ENCODE measurements around the gene FNDC3A. TPM values are rescaled to one million over a fixed set of nuclear protein-coding genes. Genes with fewer than 3 reads are reported as not detected.

Gene FNDC3A
- total RNA-seq, 1 experiment from 2014 or later, result 61.4 TPM

DNA sequence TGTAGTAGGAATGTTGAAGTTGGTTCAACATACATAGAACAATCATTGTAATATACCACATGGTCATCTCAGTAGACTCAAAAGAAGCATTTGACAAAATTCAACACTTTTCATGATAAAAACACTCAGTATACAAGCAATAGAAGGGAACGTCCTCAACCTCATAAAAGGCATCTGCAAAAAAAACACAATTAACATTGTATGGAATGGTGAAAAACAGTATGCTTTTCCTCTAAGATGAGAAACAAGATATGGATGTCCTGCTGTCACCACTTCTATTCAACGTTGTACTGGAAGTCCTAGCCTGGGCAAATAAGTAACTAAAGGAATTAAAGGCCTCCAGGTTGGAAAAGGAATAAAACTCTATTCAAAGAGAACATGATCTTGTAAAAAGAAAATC is 54.5 kb downstream of the FNDC3A start:
- Mint-ChIP-seq H3K4me3 (ENCODE audit: unreplicated experiment) (no peak overlapping the region), H3K27ac (ENCODE audit: low read depth, unreplicated experiment) (no peak overlapping the region), H3K9me3 (ENCODE audit: unreplicated experiment) (no peaks in the 10 kb centered on the region), H3K27me3 (ENCODE audit: insufficient read depth, unreplicated experiment) (no peaks in the 10 kb centered on the region), H3K36me3 (ENCODE audit: insufficient read depth, unreplicated experiment) (peaks cover 5% of the 10 kb centered on the region), H3K4me1 (ENCODE audit: insufficient read depth, unreplicated experiment) (peaks cover 9% of the 10 kb centered on the region)
- ChIA-PET POLR2A (no interaction called here), CTCF (interaction anchor here (0.6 kb wide), 1 partner anchor 17 kb away, joined by 3 read pairs; no protein-coding TSS in a partner anchor)
- BruUV-seq (replicated peaks), result no TSS peak
- intact Hi-C loops (cut with micrococcal nuclease), result no loop called here
- TF ChIP-seq, protein P1, sequence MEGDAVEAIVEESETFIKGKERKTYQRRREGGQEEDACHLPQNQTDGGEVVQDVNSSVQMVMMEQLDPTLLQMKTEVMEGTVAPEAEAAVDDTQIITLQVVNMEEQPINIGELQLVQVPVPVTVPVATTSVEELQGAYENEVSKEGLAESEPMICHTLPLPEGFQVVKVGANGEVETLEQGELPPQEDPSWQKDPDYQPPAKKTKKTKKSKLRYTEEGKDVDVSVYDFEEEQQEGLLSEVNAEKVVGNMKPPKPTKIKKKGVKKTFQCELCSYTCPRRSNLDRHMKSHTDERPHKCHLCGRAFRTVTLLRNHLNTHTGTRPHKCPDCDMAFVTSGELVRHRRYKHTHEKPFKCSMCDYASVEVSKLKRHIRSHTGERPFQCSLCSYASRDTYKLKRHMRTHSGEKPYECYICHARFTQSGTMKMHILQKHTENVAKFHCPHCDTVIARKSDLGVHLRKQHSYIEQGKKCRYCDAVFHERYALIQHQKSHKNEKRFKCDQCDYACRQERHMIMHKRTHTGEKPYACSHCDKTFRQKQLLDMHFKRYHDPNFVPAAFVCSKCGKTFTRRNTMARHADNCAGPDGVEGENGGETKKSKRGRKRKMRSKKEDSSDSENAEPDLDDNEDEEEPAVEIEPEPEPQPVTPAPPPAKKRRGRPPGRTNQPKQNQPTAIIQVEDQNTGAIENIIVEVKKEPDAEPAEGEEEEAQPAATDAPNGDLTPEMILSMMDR (IDR thresholded peaks at IDR 0.05; ENCODE audit: unreplicated experiment), result no peak
- no peak for DNase-seq (ENCODE audit: unreplicated experiment)

DNA sequence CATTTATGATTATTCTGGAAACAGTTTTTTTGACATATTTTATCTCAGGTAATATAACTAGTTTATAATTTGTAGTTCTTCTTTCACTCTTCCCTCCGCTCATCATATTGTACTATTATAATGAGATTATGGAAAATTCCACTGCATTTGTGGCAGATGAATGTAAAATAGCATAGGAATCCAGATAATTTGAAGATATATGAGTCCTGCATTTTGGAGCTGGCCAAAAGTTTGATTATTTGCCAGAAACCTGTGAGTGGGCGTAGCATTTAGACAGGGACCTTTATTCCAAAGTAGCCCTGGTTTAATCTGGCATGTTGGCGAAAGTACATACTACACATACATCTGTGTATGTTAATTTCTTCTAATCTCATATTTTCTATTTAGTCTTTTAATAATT is 65.2 kb downstream of the FNDC3A start:
- ChIA-PET POLR2A (no interaction called here), CTCF (no interaction called here)
- intact Hi-C loops (cut with micrococcal nuclease), result no loop called here
- Mint-ChIP-seq H3K4me3 (ENCODE audit: unreplicated experiment) (no peak overlapping the region), H3K27ac (ENCODE audit: low read depth, unreplicated experiment) (no peak overlapping the region), H3K9me3 (ENCODE audit: unreplicated experiment) (no peaks in the 10 kb centered on the region), H3K27me3 (ENCODE audit: insufficient read depth, unreplicated experiment) (no peaks in the 10 kb centered on the region), H3K36me3 (ENCODE audit: insufficient read depth, unreplicated experiment) (peaks cover 22% of the 10 kb centered on the region), H3K4me1 (ENCODE audit: insufficient read depth, unreplicated experiment) (peaks cover 6% of the 10 kb centered on the region)
- TF ChIP-seq, protein P1 (IDR thresholded peaks at IDR 0.05; ENCODE audit: unreplicated experiment), result no peak
- no peak for DNase-seq (ENCODE audit: unreplicated experiment)
- no TSS peak for BruUV-seq (replicated peaks)

DNA sequence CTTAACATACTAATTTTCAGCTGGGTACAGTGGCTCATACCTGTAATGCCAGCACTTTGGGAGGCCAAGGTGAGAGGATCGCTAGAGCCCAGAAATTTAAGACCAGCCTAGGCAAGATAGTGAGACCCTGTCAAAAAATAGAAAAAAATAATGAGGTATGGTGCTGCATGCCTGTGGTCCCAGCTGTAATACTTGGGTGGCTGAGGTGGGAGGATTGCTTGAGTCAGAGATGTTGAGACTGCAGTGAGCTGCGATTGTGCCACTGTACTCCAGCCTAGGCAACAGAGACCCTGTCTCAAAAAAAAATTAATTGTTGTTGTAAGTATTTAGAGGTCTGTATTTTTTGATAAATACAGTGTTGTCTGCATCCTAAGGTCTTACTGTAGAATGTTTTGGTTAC is 66.8 kb downstream of the FNDC3A start:
- Mint-ChIP-seq H3K27ac (ENCODE audit: low read depth, unreplicated experiment) (no peak overlapping the region), H3K4me1 (ENCODE audit: insufficient read depth, unreplicated experiment) (peaks cover 6% of the 10 kb centered on the region), H3K4me3 (ENCODE audit: unreplicated experiment) (no peak overlapping the region), H3K9me3 (ENCODE audit: unreplicated experiment) (no peaks in the 10 kb centered on the region), H3K36me3 (ENCODE audit: insufficient read depth, unreplicated experiment) (peaks cover 22% of the 10 kb centered on the region), H3K27me3 (ENCODE audit: insufficient read depth, unreplicated experiment) (no peaks in the 10 kb centered on the region)
- intact Hi-C loops (cut with micrococcal nuclease), result no loop called here
- no TSS peak for BruUV-seq (replicated peaks)
- ChIA-PET CTCF (interaction anchor here (0.6 to 0.7 kb wide), 2 partner anchors 13 to 334 kb away, joined by 3 to 5 read pairs; no protein-coding TSS in a partner anchor), POLR2A (interaction anchor here (0.7 kb wide), 2 partner anchors 31 to 38 kb away, joined by 3 read pairs; no protein-coding TSS in a partner anchor)
- TF ChIP-seq, protein P1 (IDR thresholded peaks at IDR 0.05; ENCODE audit: unreplicated experiment), result no peak
- no peak for DNase-seq (ENCODE audit: unreplicated experiment)

DNA sequence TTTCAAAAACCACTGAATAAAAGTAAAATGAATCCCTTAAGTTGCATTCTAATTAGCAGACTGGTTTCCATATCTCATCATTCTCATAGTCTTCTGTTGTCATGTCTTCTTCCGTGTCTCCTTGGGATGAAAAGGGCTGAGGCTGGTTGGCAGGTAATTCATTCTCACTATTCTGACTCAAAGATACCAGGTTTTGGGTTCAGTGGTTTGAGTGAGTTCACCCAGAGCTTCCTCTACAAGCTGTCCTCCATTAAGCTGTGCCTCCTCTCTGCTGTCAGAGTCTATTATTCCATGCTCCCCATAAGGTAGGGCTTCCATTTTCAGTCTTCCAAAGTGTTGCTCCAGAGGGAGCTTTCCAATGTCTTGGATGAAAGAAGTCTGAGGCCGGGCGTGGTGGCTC is 68.3 kb downstream of the FNDC3A start:
- H3K27ac Mint-ChIP-seq (ENCODE audit: low read depth, unreplicated experiment), result no peak overlapping the region
- TF ChIP-seq, protein P1 (IDR thresholded peaks at IDR 0.05; ENCODE audit: unreplicated experiment), result no peak
- BruUV-seq (replicated peaks), result no TSS peak
- H3K9me3 Mint-ChIP-seq (ENCODE audit: unreplicated experiment), result no peaks in the 10 kb centered on the region
- no peaks in the 10 kb centered on the region for H3K27me3 Mint-ChIP-seq (ENCODE audit: insufficient read depth, unreplicated experiment)
- peaks cover 6% of the 10 kb centered on the region for H3K4me1 Mint-ChIP-seq (ENCODE audit: insufficient read depth, unreplicated experiment)
- POLR2A ChIA-PET, result interaction anchor here (0.8 kb wide), 1 partner anchor 67 kb away, joined by 3 read pairs; no protein-coding TSS in a partner anchor
- intact Hi-C loops (cut with micrococcal nuclease), result no loop called here
- no peak for DNase-seq (ENCODE audit: unreplicated experiment)
- CTCF ChIA-PET, result no interaction called here
- H3K4me3 Mint-ChIP-seq (ENCODE audit: unreplicated experiment), result no peak overlapping the region
- H3K36me3 Mint-ChIP-seq (ENCODE audit: insufficient read depth, unreplicated experiment), result peaks cover 16% of the 10 kb centered on the region
